HG03575 (cell line): ENCODE data around the gene CREBL2.

Experiments used
- ATAC-seq: cut with Tn5 transposase; IDR thresholded peaks from one replicate; pipeline ENCODE4 v1.9.1; 2021; ENCODE audit not compliant: unreplicated experiment, insufficient number of reproducible peaks, low FRiP score; ENCODE audit errors: extremely low read depth

CREBL2 gene

GRCh38 chr12:12661086-12661856 is 49.6 kb downstream of the CREBL2 start:
- ATAC-seq: no peak

GRCh38 chr12:12663644-12664294 is 52.1 kb downstream of the CREBL2 start:
- ATAC-seq: no peak

GRCh38 chr12:12665194-12665593 is 53.5 kb downstream of the CREBL2 start:
- ATAC-seq: no peak

- ATAC-seq: no peak
Measured at GRCh38 chr12:12668005-12668404, 56.3 kb downstream of the CREBL2 start.

- no peak for ATAC-seq
Measured at GRCh38 chr12:12669020-12669419, 57.3 kb downstream of the CREBL2 start.

- no peak for ATAC-seq
Measured at GRCh38 chr12:12671850-12672660, 60.4 kb downstream of the CREBL2 start.

GRCh38 chr12:12673296-12673695 is 61.6 kb downstream of the CREBL2 start:
- ATAC-seq: peak; percentile 40

- ATAC-seq: no peak
Measured at GRCh38 chr12:12676605-12677004, 64.9 kb downstream of the CREBL2 start.

- no peak for ATAC-seq
Measured at GRCh38 chr12:12681061-12681765, 69.5 kb downstream of the CREBL2 start.

- no peak for ATAC-seq
Measured at GRCh38 chr12:12682284-12682683, 70.6 kb downstream of the CREBL2 start.

- ATAC-seq: no peak
Measured at GRCh38 chr12:12683136-12683697, 71.5 kb downstream of the CREBL2 start.

- ATAC-seq: no peak
Measured at GRCh38 chr12:12683725-12684124, 72.0 kb downstream of the CREBL2 start.

- no peak for ATAC-seq
Measured at GRCh38 chr12:12684375-12685106, 72.9 kb downstream of the CREBL2 start.

GRCh38 chr12:12685305-12685704 is 73.6 kb downstream of the CREBL2 start:
- no peak for ATAC-seq

GRCh38 chr12:12686472-12686871 is 74.8 kb downstream of the CREBL2 start:
- no peak for ATAC-seq

GRCh38 chr12:12686925-12687324 is 75.2 kb downstream of the CREBL2 start:
- ATAC-seq: no peak

GRCh38 chr12:12689647-12690300 is 78.1 kb downstream of the CREBL2 start:
- ATAC-seq: no peak

GRCh38 chr12:12691549-12691948 is 79.9 kb downstream of the CREBL2 start:
- ATAC-seq: no peak
